Superior temporal gyrus (tissue), 1 donor: ENCODE measurements around the gene DDX54.
A peak's percentile ranks its signal among the peaks of the same experiment; 100 is the strongest.
"Not testable (repeated sequence)": the region's sequence is repeated elsewhere in the genome, so short reads cannot be mapped to it uniquely, and the experiment has no call there.

Experiments
- DNase-seq: peaks from one replicate; pipeline ENCODE4 v3.0.0-alpha.2; 2016; ENCODE audit errors: extremely low spot score

DDX54 gene

DNA sequence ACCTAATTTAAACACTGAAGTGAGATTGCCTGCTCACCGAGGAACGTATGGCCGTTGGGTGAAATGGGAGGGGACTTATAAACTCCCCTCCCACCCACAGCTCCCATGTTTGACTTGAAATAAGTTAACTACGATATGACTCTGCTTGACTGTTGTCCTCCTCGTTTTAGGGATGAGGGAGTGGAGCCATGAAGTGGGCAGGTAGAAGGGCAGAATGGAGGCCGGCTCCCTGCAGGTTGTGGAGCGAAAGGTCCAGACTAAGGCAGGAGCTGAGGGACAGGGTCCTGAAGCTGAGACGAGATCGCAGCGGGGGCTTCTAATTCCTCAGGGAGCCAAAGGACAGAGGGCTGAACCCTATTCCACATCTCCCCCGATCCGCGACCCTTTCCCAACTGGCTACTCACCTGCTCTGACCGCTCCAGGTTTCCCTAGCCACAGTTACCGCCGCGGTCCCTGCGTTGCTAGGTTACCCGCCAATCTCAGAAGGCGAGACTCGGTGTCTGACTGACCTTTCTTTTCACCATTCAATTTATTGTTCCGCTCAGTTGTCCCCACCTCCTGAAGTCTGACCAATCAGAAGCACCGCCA lies 35.4 kb upstream of the DDX54 start:
- no peak for DNase-seq

DNA sequence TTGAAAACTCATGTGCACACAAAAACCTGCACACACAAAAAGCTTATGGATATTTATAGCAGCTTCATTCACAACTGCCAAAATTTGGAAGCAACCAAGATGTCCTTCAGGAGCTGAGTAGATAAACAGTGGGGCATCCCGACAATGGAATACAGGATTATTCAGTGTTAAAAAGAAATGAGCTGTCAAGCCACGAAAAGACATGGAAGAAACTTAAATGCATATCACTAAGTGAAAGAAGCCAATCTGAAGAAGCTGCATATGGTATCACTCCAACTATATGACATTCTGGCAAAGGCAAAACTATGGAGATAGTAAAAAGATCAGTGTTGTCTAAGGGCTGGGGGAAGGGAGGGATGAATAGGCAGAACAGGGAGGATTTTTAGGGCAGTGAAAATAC lies 30.7 kb upstream of the DDX54 start:
- DNase-seq = no peak

DNA sequence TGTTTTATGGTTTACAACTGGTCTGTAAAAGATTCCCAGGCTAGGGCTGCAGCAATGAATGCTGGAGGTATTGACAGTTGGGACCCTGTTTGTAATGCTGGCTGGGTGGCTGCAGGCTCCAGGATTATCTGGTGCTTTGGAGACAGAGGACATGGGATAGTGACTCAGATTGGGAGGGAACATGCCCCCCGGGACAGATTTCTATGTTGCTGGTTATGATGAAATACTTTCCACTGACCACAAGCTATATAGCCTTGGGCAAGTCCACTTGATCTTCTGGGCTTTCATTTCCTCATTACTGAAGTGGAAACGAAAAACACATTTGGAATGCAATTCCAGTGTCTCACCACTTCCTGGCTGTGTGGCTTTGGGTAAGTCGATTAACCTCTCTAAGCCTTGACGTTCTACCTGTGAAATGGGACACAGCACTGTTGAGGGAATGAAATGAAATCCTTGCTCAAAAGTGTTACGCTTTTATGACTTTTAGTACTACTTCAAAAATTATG lies 29.7 kb upstream of the DDX54 start:
- DNase-seq = no peak

DNA sequence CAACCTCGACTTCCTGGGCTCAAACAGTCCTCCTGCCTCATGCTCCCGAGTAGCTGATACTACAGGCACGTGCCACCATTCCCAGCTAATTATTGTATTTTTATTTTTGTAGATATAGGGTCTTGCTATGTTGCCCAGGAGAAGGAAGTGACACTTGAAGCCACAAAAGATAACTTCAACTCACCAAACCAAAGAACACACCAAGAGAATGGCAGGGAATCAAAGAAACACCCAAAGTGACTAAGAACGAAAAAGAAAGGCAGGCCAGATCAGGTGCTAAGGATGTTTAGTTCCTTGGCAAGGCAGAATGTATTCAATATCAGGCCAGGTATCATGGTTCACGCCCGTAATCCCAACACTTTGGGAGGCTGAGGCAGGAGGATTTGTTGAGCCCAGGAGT lies 25.9 kb upstream of the DDX54 start:
- no peak for DNase-seq

DNA sequence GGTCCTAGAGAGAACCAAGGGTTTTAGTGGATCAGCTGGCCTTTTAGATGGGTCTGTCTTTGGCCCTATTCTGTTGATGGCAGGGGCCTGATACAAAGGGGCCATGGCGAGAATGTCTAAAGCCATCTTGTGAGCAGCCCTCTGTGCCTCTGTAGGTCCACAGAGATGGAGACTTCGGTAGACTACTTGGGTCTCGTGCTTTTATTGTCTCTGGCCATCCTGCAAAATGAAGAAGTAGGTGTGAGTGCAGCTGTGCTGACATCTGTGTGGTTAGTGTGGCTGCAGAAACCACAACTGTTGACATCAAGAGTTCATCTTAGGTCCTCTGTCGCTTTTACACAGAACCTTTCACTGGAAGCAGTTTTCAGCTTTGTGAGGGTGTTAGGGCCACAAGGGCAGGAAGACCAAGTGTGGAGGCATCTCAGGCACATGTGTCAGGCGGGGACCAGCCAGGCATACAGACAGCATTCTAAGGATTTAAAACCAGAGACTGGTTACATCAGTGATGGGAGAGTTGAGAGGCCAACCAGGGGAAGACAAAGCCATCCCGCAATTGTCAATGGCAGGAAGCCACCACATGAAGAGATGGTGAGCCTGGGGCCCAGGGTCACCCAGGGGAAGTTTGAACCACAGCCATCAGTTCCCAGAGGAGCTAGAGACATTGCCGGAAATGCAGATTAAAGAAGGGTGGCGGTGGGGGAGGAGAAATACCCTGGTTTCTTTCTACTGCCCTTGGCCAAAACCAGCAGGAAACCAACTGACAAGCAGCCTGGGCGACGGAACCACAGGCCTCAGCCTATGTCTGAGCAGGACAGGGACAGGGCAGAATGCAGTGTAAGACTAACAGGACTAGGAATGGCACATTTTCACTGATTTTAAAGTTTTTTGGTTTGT lies 23.0 kb upstream of the DDX54 start:
- DNase-seq = no peak

DNA sequence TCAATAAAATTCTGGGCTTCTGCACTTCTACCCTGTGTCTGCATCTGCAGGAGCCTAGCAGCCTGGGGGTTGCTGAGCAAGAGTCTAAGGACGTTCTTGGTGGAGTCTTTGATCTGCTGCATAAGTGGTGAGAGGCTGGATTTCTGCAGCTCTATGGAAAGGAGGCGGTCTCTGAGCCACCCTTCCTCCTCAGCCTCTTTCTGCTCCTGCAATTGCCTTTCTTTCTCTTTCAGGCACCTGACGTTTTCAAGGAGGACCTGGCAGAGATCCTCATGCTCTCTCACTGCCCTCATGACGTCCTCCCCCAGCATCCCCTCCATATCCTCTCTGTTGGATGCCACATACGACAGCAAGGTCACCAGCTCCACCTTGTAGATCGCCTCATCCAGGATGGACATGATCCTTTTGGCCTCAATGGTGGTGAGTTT lies 22.3 kb upstream of the DDX54 start:
- DNase-seq = no peak

DNA sequence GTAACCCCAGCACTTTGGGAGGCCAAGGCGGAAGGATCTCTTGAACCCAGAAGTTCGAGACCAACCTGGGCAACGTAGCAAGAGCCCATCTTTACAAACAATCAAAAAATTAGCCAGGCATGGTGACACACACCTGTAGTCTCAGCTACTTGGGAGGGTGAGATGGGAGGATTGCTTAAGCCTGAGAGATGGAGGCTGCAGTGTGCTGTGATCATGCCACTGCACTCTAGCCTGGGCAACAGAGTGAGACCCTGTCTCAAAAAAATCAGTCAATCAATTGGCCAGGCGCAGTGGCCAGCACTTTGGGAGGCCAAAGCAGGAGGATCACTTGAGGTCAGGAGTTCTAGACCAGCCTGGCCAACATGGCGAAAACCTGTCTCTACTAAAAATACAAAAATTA lies 21.5 kb upstream of the DDX54 start:
- DNase-seq = not testable (repeated sequence)

DNA sequence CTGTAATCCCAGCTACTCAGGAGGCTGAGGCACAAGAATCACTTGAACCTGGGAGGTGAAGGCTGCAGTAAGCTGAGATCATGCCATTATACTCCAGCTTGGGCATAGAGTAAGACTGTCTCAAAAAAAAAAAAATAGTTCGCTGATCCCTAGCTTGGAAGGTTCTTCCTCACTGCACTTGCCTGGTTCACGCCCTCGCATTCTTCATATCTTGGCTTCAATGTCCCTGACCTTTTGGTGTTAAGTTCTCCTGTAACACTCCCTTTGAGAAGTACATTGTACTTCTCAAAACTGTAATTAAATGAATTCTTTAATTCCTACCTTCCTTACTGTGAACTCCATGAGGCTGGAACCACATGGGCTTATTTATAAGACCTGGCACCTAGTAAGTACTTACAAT lies 19.5 kb upstream of the DDX54 start:
- no peak for DNase-seq

DNA sequence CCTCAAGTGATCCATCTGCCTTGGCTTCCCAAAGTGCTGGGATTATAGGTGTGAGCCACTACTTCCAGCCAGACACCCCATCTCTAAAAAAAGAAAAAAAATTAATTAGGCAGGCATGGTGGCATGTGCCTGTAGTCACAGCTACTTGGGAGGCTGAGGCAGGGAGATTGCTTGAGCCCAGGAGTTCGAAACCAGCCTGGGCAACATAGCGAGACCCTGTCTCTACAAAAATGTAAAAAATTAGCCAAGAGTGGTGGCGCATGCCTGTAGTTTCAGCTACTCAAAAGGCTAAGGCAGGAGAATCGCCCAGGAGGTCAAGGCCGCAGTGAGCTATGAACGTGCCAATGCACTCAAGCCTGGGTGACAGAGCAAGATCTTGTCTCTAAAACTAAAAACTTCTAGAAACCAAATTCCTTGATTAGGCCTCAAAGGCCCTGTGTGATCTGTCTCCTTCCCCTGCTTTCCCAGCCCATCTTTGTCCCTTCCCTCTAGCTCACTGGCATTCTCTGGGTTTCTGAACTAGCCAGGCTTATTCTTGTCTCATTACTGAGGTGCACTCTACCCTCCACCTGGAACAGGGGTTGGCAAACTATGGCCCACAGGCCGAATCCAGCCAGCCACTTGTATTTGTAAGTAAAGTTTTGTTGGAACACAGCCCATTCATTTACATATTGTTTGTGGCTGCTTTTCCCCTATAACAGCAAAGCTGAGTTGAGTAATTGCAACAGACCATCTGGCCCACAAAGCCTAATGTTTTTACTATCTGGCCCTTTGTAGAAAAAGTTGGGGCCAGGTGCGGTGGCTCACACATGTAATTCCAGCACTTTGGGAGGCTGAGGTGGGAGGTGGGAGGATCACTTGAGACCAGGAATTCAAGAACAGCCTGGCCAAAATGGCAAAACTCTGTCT lies 18.8 kb upstream of the DDX54 start:
- DNase-seq = no peak

DNA sequence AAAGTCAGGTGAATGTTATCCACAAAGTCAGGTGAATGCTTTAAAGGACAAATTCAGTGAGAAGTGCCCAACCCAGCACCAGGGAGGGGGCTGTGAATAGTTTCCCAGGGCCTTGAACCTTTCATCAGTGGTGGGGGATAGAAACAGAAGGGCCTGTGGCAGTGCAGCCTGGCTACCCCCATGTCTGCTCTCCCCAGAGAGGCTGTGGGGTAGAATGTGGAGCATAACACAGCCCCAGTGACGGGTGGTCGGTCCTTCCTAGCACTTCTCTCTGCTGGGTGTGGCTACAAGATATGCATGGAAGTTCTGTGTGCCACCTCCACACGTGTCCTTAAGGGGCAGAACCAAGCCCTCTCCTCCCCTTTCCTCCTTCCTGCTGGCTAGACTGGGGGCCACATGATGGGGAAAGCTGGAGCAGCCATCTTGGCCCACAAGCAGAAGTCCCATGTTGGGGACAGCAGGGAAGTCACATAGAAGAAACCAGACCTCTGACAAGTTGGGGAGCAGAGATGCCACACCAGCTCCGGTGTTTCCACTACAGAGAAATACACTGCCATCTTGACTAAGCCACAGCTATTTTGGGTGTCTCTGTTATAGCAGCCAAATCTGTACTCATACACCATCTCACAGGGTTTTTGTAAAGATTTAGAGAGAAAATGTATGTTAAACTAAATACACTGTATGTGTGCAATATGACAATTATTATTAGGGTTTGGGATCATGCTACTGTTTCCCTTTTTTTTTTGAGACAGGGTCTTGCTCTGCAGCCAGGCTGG lies 17.2 kb upstream of the DDX54 start:
- DNase-seq = no peak

DNA sequence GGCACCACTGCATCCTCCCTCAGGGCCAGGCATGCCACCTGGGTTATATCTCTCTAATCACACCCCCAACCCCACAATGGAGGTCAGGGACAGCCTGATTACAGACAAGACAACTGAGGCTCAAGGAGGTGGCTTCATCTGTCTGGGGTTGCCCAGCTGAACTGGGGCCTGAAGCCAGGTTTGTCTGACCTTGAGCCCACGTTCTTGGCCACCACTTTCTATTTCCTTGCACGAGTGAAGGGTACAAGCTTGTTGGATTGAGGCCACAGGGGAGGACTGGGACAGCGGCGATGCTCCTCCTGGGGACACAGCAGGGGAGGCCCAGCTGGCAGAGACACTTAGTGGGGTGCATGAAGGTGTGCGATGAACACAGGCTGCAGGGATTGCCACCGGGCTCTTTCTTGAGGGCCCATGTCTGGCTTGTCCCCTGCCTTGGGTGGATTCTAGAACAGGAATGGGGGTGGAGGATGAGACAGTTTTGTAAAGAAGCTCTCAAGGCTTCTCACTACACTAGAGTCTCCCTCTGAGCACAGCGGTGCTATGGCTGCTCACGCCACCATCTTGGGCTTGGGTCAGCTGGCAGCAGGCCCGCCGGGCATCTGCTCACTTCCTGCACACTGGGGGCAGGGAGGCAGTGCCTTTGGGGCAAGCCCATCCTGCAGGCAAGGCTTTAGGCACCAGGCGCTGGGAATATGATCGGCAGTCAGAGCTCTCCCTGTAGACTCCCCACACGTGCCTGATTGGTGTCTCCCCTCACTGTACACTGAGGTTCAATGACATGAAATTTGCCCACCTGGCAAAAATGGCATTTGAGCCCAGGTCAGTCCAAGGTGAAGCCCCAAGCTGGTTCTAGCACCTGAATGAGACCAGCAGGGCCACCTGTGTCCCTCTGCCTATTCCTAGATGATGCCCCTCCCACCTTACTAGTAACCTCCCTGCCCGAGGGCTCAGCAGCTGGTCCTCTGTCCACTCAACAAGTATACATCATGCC lies 16.2 kb upstream of the DDX54 start:
- no peak for DNase-seq

DNA sequence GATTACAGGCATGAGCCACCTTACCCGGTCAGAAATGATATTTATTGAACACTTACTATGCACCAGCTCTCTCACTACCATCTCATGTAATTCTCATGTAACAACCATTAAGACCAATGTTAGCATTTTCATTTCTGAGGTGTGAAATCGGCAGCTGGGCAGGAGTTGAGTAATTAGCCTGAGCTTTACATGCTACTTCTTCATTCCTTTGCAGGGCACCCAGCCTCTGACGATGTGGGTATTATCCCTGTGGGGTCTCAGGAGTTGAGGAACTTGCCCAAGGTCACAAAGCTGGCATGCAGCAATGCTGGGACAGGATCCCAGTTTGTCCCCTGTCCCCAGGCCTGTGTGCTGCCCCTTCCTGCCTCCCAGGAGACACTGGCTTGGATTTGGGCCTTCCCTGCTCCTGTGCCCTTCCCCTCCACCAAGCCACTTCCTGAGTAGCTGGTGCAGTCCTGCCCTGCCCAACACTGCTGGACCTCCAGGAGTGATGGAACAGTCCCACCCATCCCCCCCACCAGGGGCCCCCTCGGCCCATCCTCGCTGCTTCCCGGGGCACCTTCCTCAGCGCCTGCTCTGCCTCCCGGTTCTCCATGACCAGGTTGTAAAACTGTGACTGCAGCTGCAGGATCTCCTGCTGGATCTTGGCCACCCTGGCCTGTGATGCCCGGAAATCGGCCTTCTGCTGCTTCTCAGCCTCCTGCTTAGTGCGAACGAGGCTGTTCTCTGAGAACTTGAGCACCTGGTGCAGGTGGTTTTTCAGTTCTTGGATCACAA lies 14.9 kb upstream of the DDX54 start:
- no peak for DNase-seq

DNA sequence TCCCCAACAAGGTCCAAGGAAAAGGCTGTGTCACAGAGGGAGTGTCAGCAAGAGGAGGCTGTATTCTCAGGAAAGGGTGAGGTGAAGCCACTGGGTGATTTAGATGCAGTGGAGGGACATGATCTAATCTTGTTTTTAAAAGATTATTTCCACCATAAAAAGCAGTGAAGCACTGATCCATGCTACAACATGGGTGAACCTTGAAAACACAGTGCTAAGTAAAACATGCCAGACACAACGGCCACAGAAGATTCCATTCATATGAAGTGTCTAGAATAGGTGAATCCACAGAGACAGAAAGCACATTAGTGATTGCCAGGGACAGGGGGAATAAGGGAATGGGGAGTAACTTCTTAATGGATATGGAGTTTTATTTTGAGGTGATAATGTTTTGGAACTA lies 13.0 kb upstream of the DDX54 start:
- DNase-seq = no peak

DNA sequence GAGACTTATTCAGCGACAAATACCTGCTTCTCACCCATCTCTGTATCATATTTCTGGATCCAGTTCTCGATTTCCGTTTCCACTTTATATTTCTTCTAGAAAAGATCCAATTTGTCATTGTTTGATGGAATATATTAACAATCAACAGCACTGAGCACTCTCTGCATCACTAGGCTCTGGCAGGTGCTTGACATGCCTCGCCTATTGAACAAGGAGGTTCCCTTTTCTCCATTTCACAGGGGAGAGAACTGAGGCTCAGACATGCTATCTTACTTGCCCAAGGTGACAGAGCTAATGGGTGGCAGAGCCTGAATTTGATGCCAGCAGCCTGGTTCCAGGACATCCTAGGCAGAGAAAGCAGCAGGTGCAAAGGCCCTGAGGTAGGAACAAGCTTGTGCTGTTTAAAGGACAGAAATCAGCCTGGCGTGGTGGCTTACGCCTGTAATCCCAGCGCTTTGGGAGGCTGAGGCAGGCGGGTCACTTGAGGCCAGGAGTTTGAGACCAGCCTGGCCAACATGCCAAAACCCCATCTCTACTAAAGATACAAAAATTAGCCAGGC lies 12.3 kb upstream of the DDX54 start:
- DNase-seq = no peak

DNA sequence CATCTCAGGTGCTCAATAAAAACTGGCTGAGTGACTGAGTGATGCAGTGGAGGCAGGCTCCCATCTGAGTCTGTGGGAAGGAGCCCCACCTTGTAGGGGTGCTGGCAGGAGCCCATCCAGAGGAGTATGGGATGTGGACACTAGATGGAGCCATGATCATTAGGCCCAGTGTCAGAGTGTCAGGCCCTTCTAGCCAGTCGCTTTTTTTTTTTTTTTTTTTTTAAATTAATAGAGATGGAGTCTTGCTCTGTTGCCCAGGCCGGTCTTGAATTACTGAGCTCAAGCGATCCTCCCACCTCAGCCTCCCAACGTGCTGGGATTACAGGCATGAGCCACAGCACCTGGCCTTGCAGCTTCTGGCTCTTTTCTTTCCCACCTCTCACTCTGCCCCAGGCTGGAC lies 11.7 kb upstream of the DDX54 start:
- peak; percentile 87 for DNase-seq

DNA sequence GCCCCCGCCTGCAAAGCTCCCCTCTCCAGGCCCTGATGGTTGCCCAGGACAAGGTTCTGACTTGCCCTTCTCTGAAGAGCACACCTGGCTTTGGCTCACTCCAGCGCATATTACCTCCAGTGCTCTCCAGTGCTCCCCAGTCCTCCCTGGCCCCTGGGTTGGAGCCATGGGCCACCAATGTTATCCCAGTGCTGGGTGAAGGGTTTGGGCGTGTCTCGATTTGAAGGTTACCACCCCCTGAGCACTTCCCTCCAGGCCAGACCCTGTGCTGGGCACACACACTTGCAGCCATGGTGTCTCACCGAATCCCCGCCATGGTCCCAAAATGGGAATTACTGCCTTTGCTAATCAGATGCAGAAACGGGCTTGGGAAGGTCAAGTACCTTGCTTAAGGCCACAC lies 11.3 kb upstream of the DDX54 start:
- DNase-seq = no peak

DNA sequence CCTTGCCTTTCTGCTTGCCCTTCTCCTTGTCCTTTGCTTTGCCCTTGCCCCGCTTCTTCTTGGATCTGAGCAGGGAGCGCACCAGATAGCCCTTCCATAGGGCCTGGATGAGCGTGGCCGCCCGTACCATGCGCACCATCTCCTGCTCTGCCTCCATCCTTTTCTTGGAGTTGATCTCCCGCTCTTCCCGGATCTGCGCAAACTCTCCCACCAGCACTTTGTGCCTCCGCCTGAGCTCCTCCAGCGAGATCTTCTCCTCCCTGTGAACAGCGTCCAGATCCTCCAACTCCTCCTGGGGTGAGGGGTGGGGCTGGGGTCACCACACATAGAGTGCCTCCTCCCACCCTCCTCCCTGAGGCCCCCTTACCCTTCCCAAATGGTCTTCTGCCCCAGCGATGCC lies 10.3 kb upstream of the DDX54 start:
- no peak for DNase-seq

DNA sequence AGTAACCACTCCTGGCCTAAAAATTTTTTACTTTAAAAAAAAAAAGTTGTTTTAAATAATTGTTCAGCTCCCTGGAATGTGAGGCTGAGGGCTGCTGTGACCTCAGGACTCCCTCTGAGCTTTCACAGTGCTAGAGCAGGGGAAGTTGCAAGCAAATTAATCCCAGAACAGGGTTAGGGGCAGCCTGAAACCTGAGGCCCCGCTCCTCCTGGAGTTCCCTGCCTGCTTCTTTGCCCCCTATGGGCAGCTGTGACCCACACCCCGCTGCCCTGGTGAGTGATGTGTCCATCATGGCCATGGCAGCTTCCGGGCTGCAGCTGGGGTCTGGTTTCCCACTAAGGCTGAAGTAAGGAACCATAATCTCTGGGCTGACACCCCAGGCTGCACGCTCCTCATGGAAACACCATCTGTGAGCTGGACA lies 9.7 kb upstream of the DDX54 start:
- no peak for DNase-seq

DNA sequence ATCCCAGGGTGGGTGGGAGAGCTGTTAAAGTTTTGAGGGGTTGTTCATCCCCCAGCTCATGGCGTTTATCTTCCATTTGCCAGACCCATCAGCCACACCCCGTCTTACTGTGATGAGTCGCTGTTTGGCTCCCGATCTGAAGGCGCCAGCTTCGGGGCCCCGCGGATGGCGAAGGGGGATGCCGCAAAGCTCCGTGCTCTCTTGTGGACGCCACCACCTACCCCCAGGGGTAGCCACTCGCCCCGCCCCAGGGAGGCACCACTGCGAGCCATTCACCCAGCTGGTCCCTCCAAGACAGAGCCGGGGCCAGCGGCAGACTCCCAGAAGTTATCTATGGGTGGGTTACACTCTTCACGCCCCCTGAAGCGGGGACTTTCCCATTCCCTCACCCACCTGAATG lies 5.9 kb upstream of the DDX54 start:
- no peak for DNase-seq
